Adipocyte (in vitro differentiated cells): ENCODE measurements around the gene NFE2L3.

Source experiments
- DNase-seq: peaks from one replicate; pipeline ENCODE4 v3.0.0-alpha.2; 2015; ENCODE audit warnings: low read depth
- H3K27me3 ChIP-seq: replicated peaks from 2 replicates; pipeline ENCODE4 v1.7.0; 2013; ENCODE audit warnings: mild to moderate bottlenecking, low read length, moderate library complexity; ENCODE audit not compliant: control insufficient read depth, insufficient read depth
- H3K36me3 ChIP-seq: 2 replicates; pipeline ENCODE4 v1.7.0; 2013; ENCODE audit warnings: low read length, mild to moderate bottlenecking, moderate library complexity; ENCODE audit not compliant: control insufficient read depth, insufficient read depth, severe bottlenecking
- H3K4me1 ChIP-seq: 2 replicates; pipeline ENCODE4 v1.7.0; 2013; ENCODE audit warnings: mild to moderate bottlenecking, low read length, moderate library complexity; ENCODE audit not compliant: control insufficient read depth, insufficient read depth
- H3K4me3 ChIP-seq: 2 replicates; pipeline ENCODE4 v1.7.0; 2013; ENCODE audit warnings: mild to moderate bottlenecking, low read length, moderate library complexity
- H3K9ac ChIP-seq: 2 replicates; pipeline ENCODE4 v1.7.0; 2013; ENCODE audit warnings: mild to moderate bottlenecking, low read length, moderate library complexity
- H3K9me3 ChIP-seq: 2 replicates; pipeline ENCODE4 v1.7.0; 2013; ENCODE audit warnings: mild to moderate bottlenecking, low read length, moderate library complexity; ENCODE audit not compliant: control insufficient read depth

NFE2L3 gene

DNA sequence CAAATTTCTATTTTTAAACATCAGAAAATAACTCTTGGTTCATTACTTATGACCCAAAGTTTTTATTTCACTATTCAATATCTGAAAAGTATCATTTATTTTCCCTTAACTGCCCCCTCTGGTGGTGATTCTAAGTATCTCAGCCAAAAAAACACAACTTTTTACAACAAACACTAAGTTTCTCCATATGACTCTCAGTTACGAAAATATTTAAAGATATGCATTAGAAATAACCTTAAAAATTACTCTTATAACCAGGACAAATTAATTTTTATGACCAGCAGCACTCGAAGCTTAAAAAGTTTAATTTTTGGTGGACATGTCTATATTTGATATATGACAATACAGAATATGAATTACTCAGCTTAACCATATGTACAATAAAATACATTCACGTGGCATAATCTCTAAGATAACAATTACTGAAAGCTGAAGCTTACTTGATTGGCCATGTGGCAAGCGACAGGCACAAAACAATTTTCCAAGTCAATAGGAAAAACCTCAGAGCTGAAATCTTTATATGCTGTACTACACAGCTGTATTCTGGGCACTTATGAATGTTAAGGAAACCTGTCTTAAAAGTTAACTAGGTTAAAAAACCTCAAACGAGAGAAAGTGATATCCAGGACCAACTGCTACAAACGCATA, 46.3 kb downstream of the NFE2L3 start:
- Histone ChIP-seq H3K4me1 (peaks cover 37% of the 10 kb centered on the region), H3K9me3 (no peaks in the 10 kb centered on the region), H3K36me3 (peaks cover 45% of the 10 kb centered on the region), H3K9ac (peak overlapping the region; percentile 100), H3K27me3 (no peaks in the 10 kb centered on the region), H3K4me3 (peak overlapping the region; percentile 99)
- peak; percentile 83 for DNase-seq

DNA sequence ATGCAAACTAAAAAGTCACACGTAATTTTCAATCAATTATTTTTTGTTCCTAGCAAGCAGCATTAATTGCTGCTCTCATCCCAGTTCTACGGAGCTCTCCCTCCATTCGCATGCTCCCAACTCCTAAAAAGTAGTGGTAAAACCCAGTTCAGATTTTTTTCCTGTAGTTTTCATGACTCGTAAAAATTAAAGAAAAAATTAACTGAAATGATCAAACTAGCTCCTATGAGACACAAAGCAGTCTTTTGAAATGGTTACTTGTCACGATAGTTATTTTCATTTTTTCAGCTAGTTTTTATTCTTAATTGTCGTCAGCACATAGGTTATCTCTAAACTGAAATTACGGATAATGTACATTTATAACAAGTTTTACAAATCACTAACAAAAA, 46.8 kb downstream of the NFE2L3 start:
- peak overlapping the region; percentile 99 for H3K4me3 ChIP-seq
- H3K36me3 ChIP-seq, result peaks cover 40% of the 10 kb centered on the region
- no peaks in the 10 kb centered on the region for H3K27me3 ChIP-seq
- DNase-seq, result no peak
- H3K9ac ChIP-seq, result peak overlapping the region; percentile 100
- H3K9me3 ChIP-seq, result no peaks in the 10 kb centered on the region
- peaks cover 37% of the 10 kb centered on the region for H3K4me1 ChIP-seq

DNA sequence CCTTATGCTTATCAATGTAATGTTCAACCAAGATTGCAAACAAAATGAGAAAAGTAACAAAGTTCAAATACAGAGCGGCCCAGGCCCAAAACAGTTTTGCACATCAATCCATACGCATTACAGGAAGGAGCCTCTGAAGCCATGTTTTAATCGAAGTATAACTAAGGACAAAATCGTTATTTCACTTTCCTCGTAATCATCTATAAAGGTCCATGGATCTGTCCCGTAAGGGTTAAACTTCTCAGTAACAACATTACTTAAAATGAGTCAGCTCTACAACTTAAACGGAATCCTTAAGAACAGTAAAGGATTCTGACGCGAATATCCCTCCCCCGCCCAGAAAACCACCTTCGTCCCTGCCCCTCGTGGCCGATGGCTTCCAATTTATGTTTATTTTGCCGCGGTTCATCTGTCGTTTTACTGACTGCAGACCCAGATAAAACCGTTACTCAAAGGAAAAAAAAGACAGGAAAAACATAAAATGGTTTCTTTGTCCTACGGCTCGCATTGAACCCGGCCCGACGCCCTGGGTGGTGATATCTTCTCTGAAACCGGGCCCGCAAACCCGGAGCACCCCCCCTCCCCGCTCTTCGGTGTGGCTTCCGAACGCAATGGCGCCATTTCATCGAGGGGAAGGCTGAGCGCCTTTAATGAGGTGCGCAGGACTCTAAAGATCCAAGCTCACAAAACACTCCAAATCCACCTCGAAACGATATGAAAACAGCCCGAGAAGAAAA, 47.5 kb downstream of the NFE2L3 start:
- Histone ChIP-seq H3K27me3 (no peaks in the 10 kb centered on the region), H3K9me3 (no peaks in the 10 kb centered on the region), H3K9ac (peak overlapping the region; percentile 100), H3K4me3 (peak overlapping the region; percentile 99), H3K4me1 (peaks cover 41% of the 10 kb centered on the region), H3K36me3 (peaks cover 33% of the 10 kb centered on the region)
- peak; percentile 83 for DNase-seq

DNA sequence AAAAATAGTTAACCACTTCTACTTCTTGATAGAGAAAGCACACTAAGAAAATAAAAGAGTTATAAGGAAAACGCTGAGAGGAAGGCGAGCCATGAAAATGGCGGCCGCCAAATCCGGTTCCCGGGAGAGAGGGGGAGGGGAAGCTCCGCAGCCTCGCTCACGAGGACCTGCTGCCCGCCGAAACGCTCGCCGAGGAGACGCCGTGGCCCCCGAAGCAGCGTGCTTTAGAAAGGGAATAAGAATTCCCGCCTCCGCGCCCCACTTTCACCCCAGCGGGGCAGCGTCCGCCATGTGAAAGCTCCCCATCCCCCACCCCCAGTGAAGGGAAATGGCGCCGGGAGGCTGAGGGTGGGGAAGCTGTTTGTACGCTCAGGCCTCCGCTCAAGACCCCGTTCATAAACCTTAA, 48.0 kb downstream of the NFE2L3 start:
- peak; percentile 84 for DNase-seq
- H3K4me1 ChIP-seq, result peaks cover 47% of the 10 kb centered on the region
- no peaks in the 10 kb centered on the region for H3K9me3 ChIP-seq
- H3K9ac ChIP-seq, result peak overlapping the region; percentile 100
- peaks cover 27% of the 10 kb centered on the region for H3K36me3 ChIP-seq
- no peaks in the 10 kb centered on the region for H3K27me3 ChIP-seq
- H3K4me3 ChIP-seq, result peak overlapping the region; percentile 99

DNA sequence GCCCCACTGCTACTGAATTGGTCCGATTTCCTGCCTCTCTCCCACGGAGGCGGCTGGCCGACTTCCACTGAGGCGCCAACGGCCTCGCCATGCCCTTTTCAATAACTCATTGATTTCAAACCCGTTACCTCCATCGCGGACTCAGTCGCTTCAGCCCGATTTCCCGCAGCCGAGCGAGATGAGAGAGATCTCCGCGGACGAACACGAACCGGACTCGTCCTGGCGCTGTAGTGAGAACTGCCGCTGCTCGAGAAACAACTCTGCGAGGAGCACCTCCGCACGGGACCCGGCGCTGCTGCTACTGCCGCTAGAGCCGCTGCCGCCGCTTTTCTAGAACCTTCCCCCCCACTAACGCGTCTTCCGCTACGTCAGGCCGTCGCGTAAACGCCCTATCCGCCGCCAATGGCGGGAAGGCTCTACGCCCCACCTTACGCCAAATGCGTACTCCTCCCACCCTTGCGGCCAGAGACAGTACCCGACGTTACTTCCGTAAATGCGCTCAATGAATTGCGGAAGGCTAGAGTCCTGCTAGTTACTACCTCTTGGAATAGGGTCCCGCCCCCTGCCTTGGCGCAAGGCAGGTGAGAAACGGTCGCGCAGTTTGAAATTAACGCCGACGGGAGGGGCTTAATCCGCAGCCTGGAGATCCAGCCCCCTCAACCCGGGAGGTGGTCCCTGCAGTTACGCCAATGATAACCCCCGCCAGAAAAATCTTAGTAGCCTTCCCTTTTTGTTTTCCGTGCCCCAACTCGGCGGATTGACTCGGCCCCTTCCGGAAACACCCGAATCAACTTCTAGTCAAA, 48.6 kb downstream of the NFE2L3 start, which contains the start of gene HNRNPA2B1:
TSS of gene HNRNPA2B1 (minus strand) at position 303 of the 803 bp plus-strand sequence. CDS start at position 134, 169 bp downstream.
- peaks cover 47% of the 10 kb centered on the region for H3K4me1 ChIP-seq
- no peaks in the 10 kb centered on the region for H3K27me3 ChIP-seq
- peaks cover 22% of the 10 kb centered on the region for H3K36me3 ChIP-seq
- no peaks in the 10 kb centered on the region for H3K9me3 ChIP-seq
- peak within 1 kb of the TSS; percentile 100 for H3K9ac ChIP-seq
- DNase-seq, result peak; percentile 97
- H3K4me3 ChIP-seq, result peak within 1 kb of the TSS; percentile 99

DNA sequence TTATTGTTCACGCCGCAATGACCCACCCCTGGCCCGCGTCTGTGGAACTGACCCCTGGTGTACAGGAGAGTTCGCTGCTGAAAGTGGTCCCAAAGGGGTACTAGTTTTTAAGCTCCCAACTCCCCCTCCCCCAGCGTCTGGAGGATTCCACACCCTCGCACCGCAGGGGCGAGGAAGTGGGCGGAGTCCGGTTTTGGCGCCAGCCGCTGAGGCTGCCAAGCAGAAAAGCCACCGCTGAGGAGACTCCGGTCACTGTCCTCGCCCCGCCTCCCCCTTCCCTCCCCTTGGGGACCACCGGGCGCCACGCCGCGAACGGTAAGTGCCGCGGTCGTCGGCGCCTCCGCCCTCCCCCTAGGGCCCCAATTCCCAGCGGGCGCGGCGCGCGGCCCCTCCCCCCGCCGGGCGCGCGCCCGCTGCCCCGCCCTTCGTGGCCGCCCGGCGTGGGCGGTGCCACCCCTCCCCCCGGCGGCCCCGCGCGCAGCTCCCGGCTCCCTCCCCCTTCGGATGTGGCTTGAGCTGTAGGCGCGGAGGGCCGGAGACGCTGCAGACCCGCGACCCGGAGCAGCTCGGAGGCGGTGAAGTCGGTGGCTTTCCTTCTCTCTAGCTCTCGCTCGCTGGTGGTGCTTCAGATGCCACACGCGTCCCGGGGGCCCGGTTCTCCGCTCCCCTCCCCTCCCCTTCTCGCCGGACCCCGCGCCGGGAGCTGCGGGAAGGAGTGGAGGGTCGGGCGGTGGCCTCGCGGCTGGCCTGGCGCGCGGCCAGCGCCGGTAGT, 49.4 kb downstream of the NFE2L3 start, which contains the start of gene CBX3:
TSS of gene CBX3 (plus strand) at position 499 of the 772 bp plus-strand sequence. CDS start 1,254 bp downstream, outside the sequence.
- peak within 1 kb of the TSS; percentile 100 for H3K9ac ChIP-seq
- H3K27me3 ChIP-seq, result no peaks in the 10 kb centered on the region
- peaks cover 22% of the 10 kb centered on the region for H3K36me3 ChIP-seq
- no peaks in the 10 kb centered on the region for H3K9me3 ChIP-seq
- DNase-seq, result peak; percentile 89
- peaks cover 40% of the 10 kb centered on the region for H3K4me1 ChIP-seq
- peak within 1 kb of the TSS; percentile 99 for H3K4me3 ChIP-seq

DNA sequence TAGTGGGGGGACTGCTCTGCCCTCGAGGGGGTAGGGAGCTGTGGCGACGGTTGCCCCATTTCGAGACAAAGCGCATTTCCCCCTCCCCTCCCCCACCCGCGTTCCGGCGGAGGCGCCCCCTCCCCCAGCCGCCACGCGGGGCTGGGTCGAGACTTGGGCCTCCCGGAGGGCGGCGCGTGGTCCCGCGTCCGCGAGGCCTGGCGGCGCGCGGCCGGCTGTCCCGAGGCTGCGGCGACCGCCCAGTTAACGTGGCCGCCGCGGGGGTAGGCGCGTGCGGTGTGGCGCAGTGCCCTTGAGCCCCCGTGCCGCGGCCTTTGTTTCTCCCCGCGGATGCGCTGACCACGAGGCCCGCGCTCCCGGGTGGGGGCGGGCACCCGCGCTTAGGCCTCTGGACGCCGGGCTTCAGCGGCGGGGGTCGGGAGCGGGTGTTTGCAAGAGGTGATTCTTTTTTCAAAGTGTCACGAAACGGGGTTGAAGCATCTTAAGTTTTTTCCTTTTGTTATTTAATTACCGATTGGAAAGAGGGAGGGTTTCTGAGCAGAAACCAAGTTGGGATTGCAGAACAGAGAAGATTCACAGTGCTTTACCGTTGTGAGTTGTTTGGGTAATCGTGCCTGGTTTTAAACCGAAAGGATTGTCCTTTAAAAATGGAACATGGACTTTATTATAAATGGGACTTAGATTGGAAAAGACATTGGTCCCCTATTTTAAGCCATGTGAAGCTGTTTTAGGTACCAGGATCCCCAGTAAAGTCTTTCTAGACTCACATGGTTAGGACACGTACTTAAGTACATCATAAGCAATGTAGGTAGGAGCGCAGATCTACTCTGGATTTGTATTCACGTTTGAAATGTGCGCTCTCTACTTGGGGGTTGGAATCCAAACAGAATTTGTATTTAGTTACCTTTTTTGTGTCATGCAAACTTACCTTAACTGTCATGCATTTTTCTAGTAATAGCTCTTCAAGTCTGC, 50.3 kb downstream of the NFE2L3 start:
- Histone ChIP-seq H3K9me3 (no peaks in the 10 kb centered on the region), H3K4me3 (peak overlapping the region; percentile 99), H3K9ac (peak overlapping the region; percentile 100), H3K27me3 (no peaks in the 10 kb centered on the region), H3K4me1 (peaks cover 31% of the 10 kb centered on the region), H3K36me3 (peaks cover 22% of the 10 kb centered on the region)
- peak; percentile 76 for DNase-seq

DNA sequence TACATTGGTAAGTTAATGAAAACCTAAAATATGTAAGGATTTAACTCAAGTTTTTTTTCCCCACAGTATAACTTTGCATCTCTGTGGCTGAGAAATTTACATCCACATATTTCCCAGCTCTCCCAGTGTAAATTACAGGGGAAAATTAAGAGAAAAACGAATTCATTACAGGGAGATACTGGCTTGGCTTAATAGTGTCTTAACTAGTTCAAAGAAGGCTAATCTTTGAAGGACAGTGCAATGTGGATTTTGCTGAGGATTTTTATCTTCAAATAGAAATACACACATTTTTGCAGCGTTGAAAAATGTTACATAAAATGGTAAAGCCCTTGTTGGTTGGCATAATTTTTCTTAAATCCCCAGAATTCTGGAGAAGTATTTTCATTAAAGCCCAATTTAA, 51.0 kb downstream of the NFE2L3 start:
- Histone ChIP-seq H3K36me3 (peaks cover 25% of the 10 kb centered on the region), H3K9ac (peak overlapping the region; percentile 100), H3K4me3 (peak overlapping the region; percentile 99), H3K9me3 (no peaks in the 10 kb centered on the region), H3K27me3 (no peaks in the 10 kb centered on the region), H3K4me1 (peaks cover 28% of the 10 kb centered on the region)
- DNase-seq, result no peak

DNA sequence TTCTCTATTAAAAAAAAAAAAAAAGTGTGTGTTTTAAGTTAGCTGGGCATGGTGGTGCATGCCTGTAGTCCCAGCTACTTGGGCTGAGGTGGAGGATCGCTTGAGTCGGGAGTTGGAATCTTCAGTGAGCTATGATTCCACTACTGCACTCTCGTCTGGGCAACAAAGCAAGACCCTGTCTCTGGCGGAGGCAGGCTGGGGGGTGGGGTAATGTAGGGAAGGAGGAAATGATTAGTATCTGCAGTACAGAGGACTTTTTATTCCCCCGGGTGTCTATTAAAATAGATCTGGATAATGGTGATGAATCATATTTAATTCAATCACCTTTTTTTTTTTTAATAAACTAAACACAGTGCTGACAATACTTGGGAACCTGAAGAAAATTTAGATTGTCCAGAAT, 56.0 kb downstream of the NFE2L3 start:
- no peak overlapping the region for H3K4me3 ChIP-seq
- peaks cover 73% of the 10 kb centered on the region for H3K36me3 ChIP-seq
- H3K9ac ChIP-seq, result no peak overlapping the region
- H3K27me3 ChIP-seq, result no peaks in the 10 kb centered on the region
- H3K9me3 ChIP-seq, result no peaks in the 10 kb centered on the region
- peaks cover 36% of the 10 kb centered on the region for H3K4me1 ChIP-seq
- DNase-seq, result no peak
